Measurements from ENCODE around the gene ST6GALNAC6. TPM values are rescaled to one million over a fixed set of nuclear protein-coding genes. Genes with fewer than 3 reads are reported as not detected.

Gene ST6GALNAC6
- total and polyA plus RNA-seq, 2 of the 4 experiments (the other 2 are of a cell fraction): 35.7 to 48.6 TPM

DNA sequence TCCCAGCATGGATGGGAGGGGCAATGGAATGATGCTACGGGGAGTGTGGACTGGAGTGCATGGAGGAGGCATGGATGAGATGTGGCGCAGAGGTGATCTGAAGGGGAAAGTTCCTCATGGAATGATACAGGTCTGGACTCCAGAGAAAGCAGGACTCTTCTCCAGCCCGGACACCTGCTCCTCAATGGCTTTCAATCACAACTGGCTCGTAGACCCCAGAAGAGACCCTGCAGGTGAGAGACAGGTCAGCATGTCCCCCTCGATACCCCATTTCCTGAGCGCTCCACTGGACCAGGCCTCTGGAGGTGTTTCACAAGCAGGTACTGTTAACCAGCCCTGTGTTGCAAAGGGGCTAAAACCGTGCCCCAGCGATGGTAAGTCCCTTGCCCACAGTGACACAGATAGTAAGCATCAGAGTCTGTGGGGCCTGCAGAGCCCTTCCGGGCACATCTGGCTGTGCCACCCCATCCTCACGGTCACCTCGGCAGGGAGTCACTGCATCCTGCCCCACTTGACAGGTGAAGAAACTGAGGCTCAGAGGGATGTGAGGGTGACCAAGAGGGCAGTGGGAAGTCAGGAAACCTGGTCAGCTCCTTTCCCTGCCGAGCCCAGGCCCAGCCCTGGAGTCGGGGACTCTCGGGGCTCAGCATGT, 43.7 kb upstream of the ST6GALNAC6 start:
- Histone ChIP-seq H2AFZ (replicated peaks; ENCODE audit: low read length, poor library complexity) (peak overlapping the region; percentile 80), H2BK120ac (ENCODE audit: low read depth, low read length) (no peak overlapping the region), H2AK9ac (replicated peaks; ENCODE audit: low read depth, low read length, poor library complexity) (peak overlapping the region; percentile 66), H4K20me1 (ENCODE audit: insufficient read depth, low read length) (peaks cover 12% of the 10 kb centered on the region; the same call in 1 of the 2 replicates), H2AK5ac (ENCODE audit: low read depth, low read length) (0 out of 2 replicates have a peak overlapping the region, but pooled peaks have one; percentile 28), H3K18ac (ENCODE audit: low read depth, low read length) (no peak overlapping the region), H3K36me3 (ENCODE audit: control insufficient read depth, insufficient read depth, low read length) (peaks cover 34% of the 10 kb centered on the region), H4K5ac (ENCODE audit: low read depth, low read length) (no peak overlapping the region), H3K23ac (ENCODE audit: low read depth, low read length) (no peak overlapping the region), H3K9ac (ENCODE audit: low read depth, low read length) (no peak overlapping the region), H4K91ac (ENCODE audit: insufficient read depth, low read depth, low read length) (no peak overlapping the region), H2BK5ac (ENCODE audit: low read depth, low read length, poor library complexity, severe bottlenecking) (no peak overlapping the region), H3K4me2 (ENCODE audit: low read depth, low read length) (no peak overlapping the region), H2BK20ac (ENCODE audit: low read depth, low read length) (no peak overlapping the region), H4K8ac (ENCODE audit: low read depth in 2 of 2, low read length in 2 of 2) (no peak overlapping the region), H3K4me1 (ENCODE audit: control insufficient read depth, insufficient read depth, low read length) (peaks cover 5% of the 10 kb centered on the region; the same call in 1 of the 2 replicates), H3K79me1 (ENCODE audit: low read depth in 1 of 2, low read length in 2 of 2) (peaks cover 0 to 10% of the 10 kb centered on the region in 2 experiments; a peak in 1 of 4 replicates), H3K4ac (ENCODE audit: low read depth, low read length) (no peak overlapping the region), H2BK15ac (ENCODE audit: low read depth, low read length) (no peak overlapping the region), H3K27me3 (ENCODE audit: control insufficient read depth, insufficient read depth, low read length) (no peaks in the 10 kb centered on the region), H3K9me3 (ENCODE audit: control insufficient read depth, insufficient read depth, low read length) (no peaks in the 10 kb centered on the region), H3K4me3 (ENCODE audit: insufficient read depth, low read depth, low read length) (no peak overlapping the region), H3K56ac (ENCODE audit: extremely low read depth, insufficient read depth, low read length) (no peak overlapping the region), H3K27ac (ENCODE audit: insufficient read depth, low read length) (no peak overlapping the region), H3K14ac (replicated peaks; ENCODE audit: low read depth, low read length) (no peak overlapping the region), H3K9me1 (ENCODE audit: insufficient read depth, low read length) (peaks cover 3% of the 10 kb centered on the region; the same call in 1 of the 2 replicates)
- intact Hi-C loops (cut with micrococcal nuclease): loop anchor here (1.0 to 5.0 kb wide), 4 partner anchors 138 to 174 kb away; no protein-coding TSS in a partner anchor
- 77% methylated on average over 7 of the region's 14 CpGs; no CpG with 5 or more reads in 1 of the 2 experiments for WGBS, 2 experiments (ENCODE audit: extremely low coverage in 2 of 2, insufficient read length in 1 of 2)
- DNase-seq (no peak), ATAC-seq (ENCODE audit: low read depth) (no peak)
- BruUV-seq (replicated peaks): no TSS peak
- ChIA-PET POLR2A (ENCODE audit: unreplicated experiment) (no interaction called here), CTCF (interaction anchor here (0.6 to 2.8 kb wide), 11 partner anchors 11 to 156 kb away, joined by 3 to 15 read pairs (median 4); no protein-coding TSS in a partner anchor)
- dilution Hi-C loops (cut with HindIII; ENCODE audit: low sequenced_read_pairs, unreplicated experiment): no loop called here
- in situ Hi-C loops (cut with MboI; ENCODE audit: low sequenced_read_pairs): no loop called here
- TF ChIP-seq CHD1 (IDR thresholded peaks at IDR 0.05; ENCODE audit: low read depth, low read length) (no peak), RCOR1 (IDR thresholded peaks at IDR 0.05; ENCODE audit: insufficient replicate concordance, low read length) (no peak), RFX5 (IDR thresholded peaks at IDR 0.05; ENCODE audit: low read depth, low read length) (no peak), MXI1 (IDR thresholded peaks at IDR 0.05; ENCODE audit: borderline replicate concordance, low read depth, low read length) (no peak), RAD21 (IDR thresholded peaks at IDR 0.05; ENCODE audit: low read length) (no peak), FOS (IDR thresholded peaks at IDR 0.05; ENCODE audit: low read depth, low read length) (no peak), MAZ (IDR thresholded peaks at IDR 0.05; ENCODE audit: borderline replicate concordance, low read depth, low read length) (no peak), SMC3 (IDR thresholded peaks at IDR 0.05; ENCODE audit: low read depth, low read length) (no peak), CEBPB (IDR thresholded peaks at IDR 0.05; ENCODE audit: low read depth, low read length) (no peak)
- TF ChIP-seq, protein P1, sequence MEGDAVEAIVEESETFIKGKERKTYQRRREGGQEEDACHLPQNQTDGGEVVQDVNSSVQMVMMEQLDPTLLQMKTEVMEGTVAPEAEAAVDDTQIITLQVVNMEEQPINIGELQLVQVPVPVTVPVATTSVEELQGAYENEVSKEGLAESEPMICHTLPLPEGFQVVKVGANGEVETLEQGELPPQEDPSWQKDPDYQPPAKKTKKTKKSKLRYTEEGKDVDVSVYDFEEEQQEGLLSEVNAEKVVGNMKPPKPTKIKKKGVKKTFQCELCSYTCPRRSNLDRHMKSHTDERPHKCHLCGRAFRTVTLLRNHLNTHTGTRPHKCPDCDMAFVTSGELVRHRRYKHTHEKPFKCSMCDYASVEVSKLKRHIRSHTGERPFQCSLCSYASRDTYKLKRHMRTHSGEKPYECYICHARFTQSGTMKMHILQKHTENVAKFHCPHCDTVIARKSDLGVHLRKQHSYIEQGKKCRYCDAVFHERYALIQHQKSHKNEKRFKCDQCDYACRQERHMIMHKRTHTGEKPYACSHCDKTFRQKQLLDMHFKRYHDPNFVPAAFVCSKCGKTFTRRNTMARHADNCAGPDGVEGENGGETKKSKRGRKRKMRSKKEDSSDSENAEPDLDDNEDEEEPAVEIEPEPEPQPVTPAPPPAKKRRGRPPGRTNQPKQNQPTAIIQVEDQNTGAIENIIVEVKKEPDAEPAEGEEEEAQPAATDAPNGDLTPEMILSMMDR (conservative IDR thresholded peaks at IDR 0.05; ENCODE audit: low read depth, low read length): no peak
- TF ChIP-seq, protein P2, sequence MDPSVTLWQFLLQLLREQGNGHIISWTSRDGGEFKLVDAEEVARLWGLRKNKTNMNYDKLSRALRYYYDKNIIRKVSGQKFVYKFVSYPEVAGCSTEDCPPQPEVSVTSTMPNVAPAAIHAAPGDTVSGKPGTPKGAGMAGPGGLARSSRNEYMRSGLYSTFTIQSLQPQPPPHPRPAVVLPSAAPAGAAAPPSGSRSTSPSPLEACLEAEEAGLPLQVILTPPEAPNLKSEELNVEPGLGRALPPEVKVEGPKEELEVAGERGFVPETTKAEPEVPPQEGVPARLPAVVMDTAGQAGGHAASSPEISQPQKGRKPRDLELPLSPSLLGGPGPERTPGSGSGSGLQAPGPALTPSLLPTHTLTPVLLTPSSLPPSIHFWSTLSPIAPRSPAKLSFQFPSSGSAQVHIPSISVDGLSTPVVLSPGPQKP (IDR thresholded peaks at IDR 0.05; ENCODE audit: borderline replicate concordance, low read depth, low read length): no peak

Measured in IMR-90 (cell line).